ENCODE data around the gene GUCA2B. TPM values are rescaled to one million over a fixed set of nuclear protein-coding genes. Genes with fewer than 3 reads are reported as not detected.

Gene GUCA2B
- polyA plus RNA-seq, 1 donor (not counting 4 experiments of a cell fraction or from before 2014, with no cell fraction given), result not detected

GRCh38 chr1:42108309-42108708 is 44.9 kb upstream of the GUCA2B start:
- H3K4me3 ChIP-seq (ENCODE audit: control insufficient read depth in 2 of 3, extremely low read depth in 1 of 3, insufficient read depth in 2 of 3, low read depth in 1 of 3, low read length in 3 of 3), result no peak overlapping the region
- H3K9ac ChIP-seq (ENCODE audit: control insufficient read depth, extremely low read depth, insufficient read depth, low read length), result no peak overlapping the region
- no peak for TF ChIP-seq CTCF (optimal IDR thresholded peaks at IDR 0.05 in 1 of 3, IDR thresholded peaks at IDR 0.05 in 1 of 3, conservative IDR thresholded peaks at IDR 0.05 in 1 of 3; ENCODE audit: extremely low read depth in 1 of 3, insufficient read depth in 2 of 3, low read length in 3 of 3)
- TF ChIP-seq EZH2 (IDR thresholded peaks at IDR 0.05; ENCODE audit: low read length), result no peak
- H3K9me1 ChIP-seq (ENCODE audit: control insufficient read depth, extremely low read depth, insufficient read depth, low read length), result no peaks in the 10 kb centered on the region
- no peaks in the 10 kb centered on the region for H3K4me1 ChIP-seq (ENCODE audit: control insufficient read depth, extremely low read depth, insufficient read depth, low read length)
- no peaks in the 10 kb centered on the region for H3K36me3 ChIP-seq (ENCODE audit: control insufficient read depth in 2 of 2, extremely low read depth in 1 of 2, insufficient read depth in 2 of 2, low read length in 2 of 2)
- no peak overlapping the region for H3K27ac ChIP-seq (ENCODE audit: control insufficient read depth, insufficient read depth, low read length)
- no peak overlapping the region for H3K4me2 ChIP-seq (ENCODE audit: control insufficient read depth, extremely low read depth, insufficient read depth, low read depth, low read length)
- dilution Hi-C loops (cut with MboI; ENCODE audit: extremely low pct_ligation_motif_present, low sequenced_read_pairs), result no loop called here
- H2AFZ ChIP-seq (ENCODE audit: control insufficient read depth, low read length), result no peak overlapping the region
- H3K27me3 ChIP-seq (ENCODE audit: control insufficient read depth, extremely low read depth, insufficient read depth, low read length), result no peaks in the 10 kb centered on the region
- H3K9me3 ChIP-seq (ENCODE audit: control insufficient read depth, low read depth, low read length), result no peaks in the 10 kb centered on the region
- FAIRE-seq (no peak), DNase-seq (ENCODE audit: low read depth, low spot score) (no peak)
- no peaks in the 10 kb centered on the region for H4K20me1 ChIP-seq (ENCODE audit: control insufficient read depth, extremely low read depth, insufficient read depth, low read length)
- H3K79me2 ChIP-seq (ENCODE audit: control insufficient read depth, insufficient read depth, low read length), result no peaks in the 10 kb centered on the region

- Histone ChIP-seq H3K4me1 (ENCODE audit: control insufficient read depth, extremely low read depth, insufficient read depth, low read length) (no peaks in the 10 kb centered on the region), H3K4me3 (ENCODE audit: control insufficient read depth in 2 of 3, extremely low read depth in 1 of 3, insufficient read depth in 2 of 3, low read depth in 1 of 3, low read length in 3 of 3) (no peak overlapping the region), H3K27me3 (ENCODE audit: control insufficient read depth, extremely low read depth, insufficient read depth, low read length) (no peaks in the 10 kb centered on the region), H3K9me1 (ENCODE audit: control insufficient read depth, extremely low read depth, insufficient read depth, low read length) (no peaks in the 10 kb centered on the region), H3K9me3 (ENCODE audit: control insufficient read depth, low read depth, low read length) (no peaks in the 10 kb centered on the region), H3K9ac (ENCODE audit: control insufficient read depth, extremely low read depth, insufficient read depth, low read length) (no peak overlapping the region), H3K27ac (ENCODE audit: control insufficient read depth, insufficient read depth, low read length) (no peak overlapping the region), H4K20me1 (ENCODE audit: control insufficient read depth, extremely low read depth, insufficient read depth, low read length) (no peaks in the 10 kb centered on the region), H3K4me2 (ENCODE audit: control insufficient read depth, extremely low read depth, insufficient read depth, low read depth, low read length) (no peak overlapping the region), H2AFZ (ENCODE audit: control insufficient read depth, low read length) (no peak overlapping the region), H3K79me2 (ENCODE audit: control insufficient read depth, insufficient read depth, low read length) (no peaks in the 10 kb centered on the region), H3K36me3 (ENCODE audit: control insufficient read depth in 2 of 2, extremely low read depth in 1 of 2, insufficient read depth in 2 of 2, low read length in 2 of 2) (no peaks in the 10 kb centered on the region)
- FAIRE-seq (no peak), DNase-seq (ENCODE audit: low read depth, low spot score) (no peak)
- dilution Hi-C loops (cut with MboI; ENCODE audit: extremely low pct_ligation_motif_present, low sequenced_read_pairs), result no loop called here
- TF ChIP-seq CTCF (optimal IDR thresholded peaks at IDR 0.05 in 1 of 3, IDR thresholded peaks at IDR 0.05 in 1 of 3, conservative IDR thresholded peaks at IDR 0.05 in 1 of 3; ENCODE audit: extremely low read depth in 1 of 3, insufficient read depth in 2 of 3, low read length in 3 of 3) (no peak), EZH2 (IDR thresholded peaks at IDR 0.05; ENCODE audit: low read length) (no peak)
Measured at GRCh38 chr1:42109600-42109999, 43.6 kb upstream of the GUCA2B start.

All from keratinocyte (primary cell).